ENCODE data around the gene SEL1L3.

SEL1L3 gene

GRCh38 chr4:25879091-25879584 lies 16.4 kb upstream of the SEL1L3 start:
- no peak for TF ChIP-seq CTCF (IDR thresholded peaks at IDR 0.05; ENCODE audit: insufficient read depth, low read length)
- no peak for TF ChIP-seq SPI1 (IDR thresholded peaks at IDR 0.05; ENCODE audit: borderline replicate concordance, low read depth)
- TF ChIP-seq GABPA (IDR thresholded peaks at IDR 0.05; ENCODE audit: low read depth), result no peak
- TF ChIP-seq, protein P1, sequence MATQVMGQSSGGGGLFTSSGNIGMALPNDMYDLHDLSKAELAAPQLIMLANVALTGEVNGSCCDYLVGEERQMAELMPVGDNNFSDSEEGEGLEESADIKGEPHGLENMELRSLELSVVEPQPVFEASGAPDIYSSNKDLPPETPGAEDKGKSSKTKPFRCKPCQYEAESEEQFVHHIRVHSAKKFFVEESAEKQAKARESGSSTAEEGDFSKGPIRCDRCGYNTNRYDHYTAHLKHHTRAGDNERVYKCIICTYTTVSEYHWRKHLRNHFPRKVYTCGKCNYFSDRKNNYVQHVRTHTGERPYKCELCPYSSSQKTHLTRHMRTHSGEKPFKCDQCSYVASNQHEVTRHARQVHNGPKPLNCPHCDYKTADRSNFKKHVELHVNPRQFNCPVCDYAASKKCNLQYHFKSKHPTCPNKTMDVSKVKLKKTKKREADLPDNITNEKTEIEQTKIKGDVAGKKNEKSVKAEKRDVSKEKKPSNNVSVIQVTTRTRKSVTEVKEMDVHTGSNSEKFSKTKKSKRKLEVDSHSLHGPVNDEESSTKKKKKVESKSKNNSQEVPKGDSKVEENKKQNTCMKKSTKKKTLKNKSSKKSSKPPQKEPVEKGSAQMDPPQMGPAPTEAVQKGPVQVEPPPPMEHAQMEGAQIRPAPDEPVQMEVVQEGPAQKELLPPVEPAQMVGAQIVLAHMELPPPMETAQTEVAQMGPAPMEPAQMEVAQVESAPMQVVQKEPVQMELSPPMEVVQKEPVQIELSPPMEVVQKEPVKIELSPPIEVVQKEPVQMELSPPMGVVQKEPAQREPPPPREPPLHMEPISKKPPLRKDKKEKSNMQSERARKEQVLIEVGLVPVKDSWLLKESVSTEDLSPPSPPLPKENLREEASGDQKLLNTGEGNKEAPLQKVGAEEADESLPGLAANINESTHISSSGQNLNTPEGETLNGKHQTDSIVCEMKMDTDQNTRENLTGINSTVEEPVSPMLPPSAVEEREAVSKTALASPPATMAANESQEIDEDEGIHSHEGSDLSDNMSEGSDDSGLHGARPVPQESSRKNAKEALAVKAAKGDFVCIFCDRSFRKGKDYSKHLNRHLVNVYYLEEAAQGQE (IDR thresholded peaks at IDR 0.05; ENCODE audit: insufficient replicate concordance, low read depth), result no peak
- no peak for TF ChIP-seq POLR2AphosphoS5 (IDR thresholded peaks at IDR 0.05; ENCODE audit: low read depth)
- no peak overlapping the region for H3K27ac ChIP-seq (replicated peaks)

GRCh38 chr4:25878676-25879075 lies 15.9 kb upstream of the SEL1L3 start:
- H3K27ac ChIP-seq (replicated peaks), result no peak overlapping the region
- no peaks in the 10 kb centered on the region for H3K27me3 ChIP-seq (ENCODE audit: insufficient read depth, poor library complexity, severe bottlenecking)
- DNase-seq (ENCODE audit: low read depth in 1 of 2, low spot score in 1 of 2), result no peak
- TF ChIP-seq, protein P1 (IDR thresholded peaks at IDR 0.05; ENCODE audit: insufficient replicate concordance, low read depth), result no peak
- TF ChIP-seq CTCF (IDR thresholded peaks at IDR 0.05; ENCODE audit: insufficient read depth, low read length), result no peak
- no peak for TF ChIP-seq POLR2AphosphoS5 (IDR thresholded peaks at IDR 0.05; ENCODE audit: low read depth)
- TF ChIP-seq GABPA (IDR thresholded peaks at IDR 0.05; ENCODE audit: low read depth), result no peak
- no peak for TF ChIP-seq SPI1 (IDR thresholded peaks at IDR 0.05; ENCODE audit: borderline replicate concordance, low read depth)
- H3K4me3 ChIP-seq (replicated peaks; ENCODE audit: insufficient read depth, low read length), result no peak overlapping the region

More at GRCh38 chr4:25879091-25879584, 16.4 kb upstream of the SEL1L3 start:
- no peak for DNase-seq (ENCODE audit: low read depth in 1 of 2, low spot score in 1 of 2)
- no peak overlapping the region for H3K4me3 ChIP-seq (replicated peaks; ENCODE audit: insufficient read depth, low read length)
- H3K27me3 ChIP-seq (ENCODE audit: insufficient read depth, poor library complexity, severe bottlenecking), result no peaks in the 10 kb centered on the region

GRCh38 chr4:25875281-25875745 lies 12.5 kb upstream of the SEL1L3 start:
- Histone ChIP-seq H3K4me3 (replicated peaks; ENCODE audit: insufficient read depth, low read length) (no peak overlapping the region), H3K27me3 (ENCODE audit: insufficient read depth, poor library complexity, severe bottlenecking) (no peaks in the 10 kb centered on the region), H3K27ac (replicated peaks) (no peak overlapping the region)
- no peak for DNase-seq (ENCODE audit: low read depth in 1 of 2, low spot score in 1 of 2)
- TF ChIP-seq POLR2AphosphoS5 (IDR thresholded peaks at IDR 0.05; ENCODE audit: low read depth) (no peak), CTCF (IDR thresholded peaks at IDR 0.05; ENCODE audit: insufficient read depth, low read length) (no peak)

DNA sequence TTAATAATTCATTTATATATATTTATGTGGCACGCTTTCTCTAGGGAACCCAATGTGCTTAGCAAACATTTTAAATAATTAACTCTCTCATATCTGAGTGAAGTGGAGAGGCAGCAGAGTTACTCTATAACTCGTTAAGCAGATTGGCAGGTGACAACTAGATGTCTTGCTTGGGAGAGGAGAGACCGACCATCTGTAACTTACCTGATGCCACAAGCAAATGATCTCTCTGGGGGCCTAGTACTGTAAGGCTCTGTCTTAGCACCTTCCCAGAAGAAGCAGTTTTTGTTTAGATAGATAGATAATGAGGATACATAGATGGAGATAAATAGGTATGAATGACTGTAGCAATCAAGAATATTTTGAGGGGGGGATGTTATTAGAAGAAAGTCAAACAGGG lies 11.9 kb upstream of the SEL1L3 start:
- no peak overlapping the region for H3K27ac ChIP-seq (replicated peaks)
- no peak for TF ChIP-seq SPI1 (IDR thresholded peaks at IDR 0.05; ENCODE audit: borderline replicate concordance, low read depth)
- TF ChIP-seq, protein P1 (IDR thresholded peaks at IDR 0.05; ENCODE audit: insufficient replicate concordance, low read depth), result no peak
- no peak overlapping the region for H3K4me3 ChIP-seq (replicated peaks; ENCODE audit: insufficient read depth, low read length)
- no peak for DNase-seq (ENCODE audit: low read depth in 1 of 2, low spot score in 1 of 2)
- H3K27me3 ChIP-seq (ENCODE audit: insufficient read depth, poor library complexity, severe bottlenecking), result no peaks in the 10 kb centered on the region
